ENCODE measurements around the gene NIPBL.
"Not testable (repeated sequence)": the region's sequence is repeated elsewhere in the genome, so short reads cannot be mapped to it uniquely, and the experiment has no call there.

DNA sequence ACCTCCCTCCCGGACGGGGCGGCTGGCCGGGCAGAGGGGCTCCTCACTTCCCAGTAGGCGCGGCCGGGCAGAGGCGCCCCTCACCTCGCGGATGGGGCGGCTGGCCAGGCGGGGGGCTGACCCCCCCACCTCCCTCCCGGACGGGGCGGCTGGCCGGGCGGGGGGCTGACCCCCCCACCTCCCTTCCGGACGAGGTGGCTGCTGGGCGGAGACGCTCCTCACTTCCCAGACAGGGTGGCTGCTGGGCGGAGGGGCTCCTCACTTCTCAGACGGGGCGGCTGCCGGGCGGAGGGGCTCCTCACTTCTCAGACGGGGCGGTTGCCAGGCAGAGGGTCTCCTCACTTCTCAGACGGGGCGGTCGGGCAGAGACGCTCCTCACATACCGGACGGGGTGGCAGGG, 136.6 kb downstream of the NIPBL start:
- TF ChIP-seq BHLHE40 (IDR thresholded peaks at IDR 0.05; ENCODE audit: borderline replicate concordance); ELF4 (IDR thresholded peaks at IDR 0.05); FOXM1 (IDR thresholded peaks at IDR 0.05; ENCODE audit: borderline replicate concordance); SP1 (IDR thresholded peaks at IDR 0.05); TARDBP (IDR thresholded peaks at IDR 0.05); ARNT (IDR thresholded peaks at IDR 0.05); CTBP1 (IDR thresholded peaks at IDR 0.05; ENCODE audit: borderline replicate concordance); SUZ12 (IDR thresholded peaks at IDR 0.05); L3MBTL2 (conservative IDR thresholded peaks at IDR 0.05); FOXA1 (IDR thresholded peaks at IDR 0.05); HDGF (IDR thresholded peaks at IDR 0.05; ENCODE audit: borderline replicate concordance); ZNF384 (IDR thresholded peaks at IDR 0.05): not testable (repeated sequence)
- TF ChIP-seq, protein P1, sequence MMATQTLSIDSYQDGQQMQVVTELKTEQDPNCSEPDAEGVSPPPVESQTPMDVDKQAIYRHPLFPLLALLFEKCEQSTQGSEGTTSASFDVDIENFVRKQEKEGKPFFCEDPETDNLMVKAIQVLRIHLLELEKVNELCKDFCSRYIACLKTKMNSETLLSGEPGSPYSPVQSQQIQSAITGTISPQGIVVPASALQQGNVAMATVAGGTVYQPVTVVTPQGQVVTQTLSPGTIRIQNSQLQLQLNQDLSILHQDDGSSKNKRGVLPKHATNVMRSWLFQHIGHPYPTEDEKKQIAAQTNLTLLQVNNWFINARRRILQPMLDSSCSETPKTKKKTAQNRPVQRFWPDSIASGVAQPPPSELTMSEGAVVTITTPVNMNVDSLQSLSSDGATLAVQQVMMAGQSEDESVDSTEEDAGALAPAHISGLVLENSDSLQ (IDR thresholded peaks at IDR 0.05) = not testable (repeated sequence)

All from HEK293T (cell line).